DND-41 (cell line): ENCODE data around the gene QPCT.
"Not testable (repeated sequence)": the region's sequence is repeated elsewhere in the genome, so short reads cannot be mapped to it uniquely, and the experiment has no call there.

Experiments used
- ATAC-seq: fragments of 200-7000 bp; cut with Tn5 transposase; 3 replicates; pipeline ENCODE4 v1.9.1; 2021; ENCODE audit warnings: low read depth; ENCODE audit not compliant: insufficient read depth
- DNase-seq: peaks from one replicate; pipeline ENCODE4 v3.0.0-alpha.2; 2020
- H2AFZ ChIP-seq: 2 replicates; pipeline ENCODE4 v1.6.0; 2012; ENCODE audit warnings: low read depth, low read length
- H3K27ac ChIP-seq: 2 replicates; pipeline ENCODE4 v1.5.1; 2012; ENCODE audit warnings: low read length, inconsistent platforms
- H3K27me3 ChIP-seq: fragments of 200-600 bp; sonication (generic); 2 replicates; pipeline ENCODE4 v1.6.0; 2012; ENCODE audit warnings: low read length, mild to moderate bottlenecking, inconsistent platforms; ENCODE audit not compliant: insufficient read depth, poor library complexity
- H3K36me3 ChIP-seq: 2 replicates; pipeline ENCODE4 v1.5.1; 2012; ENCODE audit warnings: low read length, inconsistent platforms; ENCODE audit not compliant: insufficient read depth
- H3K4me1 ChIP-seq: 2 replicates; pipeline ENCODE4 v1.5.1; 2012; ENCODE audit warnings: mild to moderate bottlenecking, low read length; ENCODE audit not compliant: insufficient read depth
- H3K4me2 ChIP-seq: 2 replicates; pipeline ENCODE4 v1.6.0; 2012; ENCODE audit warnings: mild to moderate bottlenecking, moderate library complexity, low read length, inconsistent platforms; ENCODE audit not compliant: insufficient read depth
- H3K4me3 ChIP-seq, 2 experiments: fragments of 200-600 bp in 1 of 2; shearing (Covaris generic) in 1 of 2; 2 replicates each; pipeline ENCODE4 v1.5.1; 2012 to 2016; ENCODE audit warnings: inconsistent platforms in 2 of 2, low read length in 2 of 2, mild to moderate bottlenecking in 2 of 2, low read depth in 1 of 2, moderate library complexity in 1 of 2
- H3K79me2 ChIP-seq: 2 replicates; pipeline ENCODE4 v1.6.0; 2012; ENCODE audit warnings: low read length, inconsistent platforms; ENCODE audit not compliant: insufficient read depth
- H3K9ac ChIP-seq: 2 replicates; pipeline ENCODE4 v1.6.0; 2012; ENCODE audit warnings: low read depth, mild to moderate bottlenecking, inconsistent platforms, low read length, moderate library complexity
- H3K9me3 ChIP-seq: 2 replicates; pipeline ENCODE4 v1.5.1; 2012; ENCODE audit warnings: low read length, moderate library complexity, mild to moderate bottlenecking, inconsistent platforms; ENCODE audit not compliant: insufficient read depth, severe bottlenecking
- H4K20me1 ChIP-seq: 2 replicates; pipeline ENCODE4 v1.6.0; 2012; ENCODE audit warnings: low read length; ENCODE audit not compliant: insufficient read depth
- CTCF ChIP-seq: IDR thresholded peaks from 2 replicates; pipeline ENCODE4 v1.5.1; 2012; ENCODE audit warnings: borderline replicate concordance, low read length, moderate library complexity, mild to moderate bottlenecking; ENCODE audit not compliant: poor library complexity, severe bottlenecking; ENCODE audit errors: extremely low read depth
- EZH2 ChIP-seq: IDR thresholded peaks from 3 replicates; pipeline ENCODE4 v1.6.1; 2012; ENCODE audit warnings: borderline replicate concordance, low read depth, mild to moderate bottlenecking, moderate library complexity, low read length, inconsistent platforms; ENCODE audit not compliant: severe bottlenecking

QPCT gene

GRCh38 chr2:37379881-37380296, 35.5 kb downstream of the QPCT start:
- no peak overlapping the region for H3K4me2 ChIP-seq
- no peaks in the 10 kb centered on the region for H4K20me1 ChIP-seq
- H3K27me3 ChIP-seq = peaks cover 28% of the 10 kb centered on the region
- no peaks in the 10 kb centered on the region for H3K36me3 ChIP-seq
- DNase-seq = no peak
- no peaks in the 10 kb centered on the region for H3K9me3 ChIP-seq
- no peak overlapping the region for H3K9ac ChIP-seq
- H3K79me2 ChIP-seq = no peaks in the 10 kb centered on the region
- TF ChIP-seq CTCF (no peak), EZH2 (no peak)
- H3K4me3 ChIP-seq = no peak overlapping the region
- ATAC-seq = no peak
- H3K4me1 ChIP-seq = peaks cover 14% of the 10 kb centered on the region
- no peak overlapping the region for H3K27ac ChIP-seq
- no peak overlapping the region for H2AFZ ChIP-seq

DNA sequence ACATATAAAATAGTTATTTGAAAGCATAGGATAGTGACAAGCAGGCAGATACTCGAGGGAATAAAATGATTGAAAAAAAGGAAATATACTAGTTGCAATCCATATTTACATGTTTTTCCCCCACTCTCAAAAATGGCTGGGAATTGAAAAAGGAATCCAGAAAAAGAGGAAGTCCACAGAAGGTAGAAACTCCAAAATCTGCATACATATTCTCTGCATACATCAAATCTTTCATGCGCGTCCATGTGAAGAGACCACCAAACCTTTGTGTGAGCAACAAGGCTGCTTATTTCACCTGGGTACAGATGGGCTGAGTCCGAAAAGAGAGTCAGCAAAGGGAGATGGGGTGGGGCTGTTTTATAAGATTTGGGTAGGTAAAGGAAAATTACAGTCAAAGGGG, 36.4 kb downstream of the QPCT start:
- Histone ChIP-seq H3K27me3 (peaks cover 20% of the 10 kb centered on the region), H3K4me1 (peaks cover 14% of the 10 kb centered on the region)
- not testable (repeated sequence) for DNase-seq, H3K4me2 ChIP-seq, ATAC-seq, H3K9ac ChIP-seq, H3K79me2 ChIP-seq, H3K4me3 ChIP-seq, H4K20me1 ChIP-seq, H3K27ac ChIP-seq, H2AFZ ChIP-seq, H3K36me3 ChIP-seq, H3K9me3 ChIP-seq

DNA sequence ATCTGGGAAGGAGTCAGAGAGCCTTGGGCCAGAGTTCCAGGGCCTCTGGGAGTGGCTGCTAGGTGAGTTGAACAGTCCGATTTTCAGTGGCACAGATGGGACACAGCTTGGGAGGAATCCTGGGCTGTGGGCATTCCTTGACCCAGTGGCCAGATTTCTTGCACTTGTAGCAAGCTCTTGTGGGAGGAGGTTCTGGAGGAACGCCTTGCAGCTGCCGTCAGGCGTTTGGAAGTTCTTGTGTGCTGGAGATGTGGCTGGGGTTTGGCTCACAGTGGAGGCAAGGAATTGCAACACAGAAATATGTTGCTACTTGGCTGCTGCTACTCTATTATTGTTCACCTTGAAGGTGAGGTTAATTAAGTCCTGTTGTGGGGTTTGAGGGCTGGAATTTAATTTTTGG, 39.8 kb downstream of the QPCT start:
- not testable (repeated sequence) for H3K4me1 ChIP-seq, H3K4me3 ChIP-seq, H3K27ac ChIP-seq, H3K9me3 ChIP-seq, DNase-seq, H3K36me3 ChIP-seq, H3K9ac ChIP-seq, H4K20me1 ChIP-seq, H3K4me2 ChIP-seq, H2AFZ ChIP-seq, H3K79me2 ChIP-seq, H3K27me3 ChIP-seq, ATAC-seq

GRCh38 chr2:37387148-37387835, 42.9 kb downstream of the QPCT start:
- DNase-seq (no peak), ATAC-seq (no peak)
- H3K36me3 ChIP-seq = no peaks in the 10 kb centered on the region
- H3K27ac ChIP-seq = no peak overlapping the region
- H4K20me1 ChIP-seq = no peaks in the 10 kb centered on the region
- H3K9me3 ChIP-seq = no peaks in the 10 kb centered on the region
- TF ChIP-seq EZH2 (no peak), CTCF (no peak)
- H3K4me2 ChIP-seq = no peak overlapping the region
- H3K9ac ChIP-seq = no peak overlapping the region
- H3K79me2 ChIP-seq = no peaks in the 10 kb centered on the region
- H3K27me3 ChIP-seq = no peaks in the 10 kb centered on the region
- no peak overlapping the region for H3K4me3 ChIP-seq
- H2AFZ ChIP-seq = no peak overlapping the region
- peaks cover 8% of the 10 kb centered on the region for H3K4me1 ChIP-seq
